CD4-positive, alpha-beta T cell treated with Interleukin-15 for 4 hours (primary cell): ENCODE results near the gene WNT3A.

Experiments used
- DNase-seq: peaks from one replicate; pipeline ENCODE4 v3.0.0-alpha.2; 2020; ENCODE audit warnings: low spot score

The WNT3A gene

DNA sequence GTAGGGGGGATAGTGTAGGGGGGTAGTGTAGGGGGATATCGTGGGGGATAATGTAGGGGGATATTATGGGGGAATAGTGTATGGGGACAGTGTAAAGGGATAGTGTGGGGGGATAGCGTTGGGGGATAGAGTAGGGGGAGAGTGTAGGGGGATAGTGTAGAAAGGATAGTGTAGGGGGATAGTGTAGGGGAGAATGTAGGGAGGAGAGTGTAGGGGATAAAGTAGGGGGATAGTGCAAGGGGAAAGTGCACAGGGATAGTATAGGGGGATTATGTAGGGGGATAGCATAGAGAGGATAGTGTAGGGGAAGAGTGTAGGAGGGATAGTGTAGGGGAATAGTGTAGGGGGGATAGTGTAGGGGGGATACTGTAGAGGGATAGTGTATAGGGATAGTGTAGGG is 63.4 kb downstream of the WNT3A start:
- no peak for DNase-seq

GRCh38 chr1:228070851-228071250 is 64.1 kb downstream of the WNT3A start:
- no peak for DNase-seq

- no peak for DNase-seq
These were observed 65.2 kb downstream of the WNT3A start for GRCh38 chr1:228071839-228072657.

GRCh38 chr1:228072658-228073043 is 65.9 kb downstream of the WNT3A start:
- no peak for DNase-seq

- DNase-seq: no peak
These were observed 66.5 kb downstream of the WNT3A start for GRCh38 chr1:228073061-228073856.

- DNase-seq: no peak
These were observed 67.2 kb downstream of the WNT3A start for GRCh38 chr1:228073857-228074545.

GRCh38 chr1:228074954-228075730 is 68.3 kb downstream of the WNT3A start:
- no peak for DNase-seq

DNA sequence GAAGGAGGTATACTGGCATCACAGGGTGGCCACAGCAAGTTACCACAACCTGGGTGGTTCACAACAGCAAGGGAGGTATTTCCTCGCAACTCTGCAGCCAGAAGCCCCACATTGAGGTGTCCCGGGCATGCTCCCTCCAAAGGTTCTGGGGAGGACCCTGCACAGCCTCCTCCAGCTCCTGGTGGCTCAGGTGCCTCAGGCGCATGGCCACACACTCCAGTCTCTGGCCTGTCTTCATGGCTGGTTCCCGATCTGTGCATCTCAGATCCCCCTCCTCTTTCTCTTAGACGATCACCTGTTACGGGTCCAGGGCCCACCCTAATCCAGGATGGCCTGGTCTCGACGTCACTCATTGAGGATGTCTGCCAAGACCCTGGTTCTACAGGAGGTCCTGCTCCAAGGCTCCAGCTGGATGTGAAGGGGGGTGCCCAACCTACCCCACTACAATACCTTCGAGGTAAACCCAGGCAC is 69.0 kb downstream of the WNT3A start:
- DNase-seq: no peak

GRCh38 chr1:228076796-228077430 is 70.1 kb downstream of the WNT3A start:
- no peak for DNase-seq

- DNase-seq: no peak
These were observed 71.0 kb downstream of the WNT3A start for GRCh38 chr1:228077565-228078330.

GRCh38 chr1:228079013-228079412 is 72.2 kb downstream of the WNT3A start:
- DNase-seq: no peak

GRCh38 chr1:228079601-228080263 is 72.9 kb downstream of the WNT3A start:
- no peak for DNase-seq

- DNase-seq: no peak
These were observed 74.3 kb downstream of the WNT3A start for GRCh38 chr1:228081144-228081543.

DNA sequence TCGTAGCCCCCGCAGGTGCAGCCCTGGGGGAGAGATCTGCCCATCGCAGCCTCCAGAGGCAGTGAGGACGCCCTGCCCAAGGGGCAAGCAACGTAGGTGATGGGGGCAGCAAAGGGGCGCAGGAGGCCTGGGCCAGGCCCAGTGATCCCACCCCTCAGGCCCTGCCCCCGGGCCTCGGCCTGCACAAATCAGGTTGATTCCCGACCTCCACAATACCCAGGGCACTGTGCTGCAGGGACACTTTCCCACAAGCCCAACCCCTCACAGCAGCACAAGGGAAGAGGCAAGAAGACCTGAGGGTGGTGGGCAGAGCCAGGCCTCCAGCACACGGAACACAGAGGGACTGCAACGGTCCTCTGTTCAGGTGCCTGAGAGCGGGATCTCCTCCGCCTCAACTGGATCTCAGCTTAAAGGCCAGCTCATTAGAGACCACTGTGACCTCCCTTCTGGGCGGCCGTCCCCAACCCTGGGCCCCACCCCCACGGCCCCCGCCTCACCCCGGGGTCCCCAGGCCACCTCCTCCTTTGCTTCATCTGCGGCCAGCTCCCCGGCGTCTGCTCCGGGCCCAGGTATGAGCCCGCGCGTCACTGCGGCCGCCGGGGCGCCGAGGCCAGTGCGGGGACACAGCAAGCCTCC is 74.9 kb downstream of the WNT3A start:
- DNase-seq: no peak

GRCh38 chr1:228082214-228082917 is 75.6 kb downstream of the WNT3A start, which contains the start of gene ARF1:
Gene ARF1 (plus strand): TSS chr1:228082708. CDS start chr1:228097115, 14,407 bp downstream.
- peak; percentile 93 for DNase-seq

DNA sequence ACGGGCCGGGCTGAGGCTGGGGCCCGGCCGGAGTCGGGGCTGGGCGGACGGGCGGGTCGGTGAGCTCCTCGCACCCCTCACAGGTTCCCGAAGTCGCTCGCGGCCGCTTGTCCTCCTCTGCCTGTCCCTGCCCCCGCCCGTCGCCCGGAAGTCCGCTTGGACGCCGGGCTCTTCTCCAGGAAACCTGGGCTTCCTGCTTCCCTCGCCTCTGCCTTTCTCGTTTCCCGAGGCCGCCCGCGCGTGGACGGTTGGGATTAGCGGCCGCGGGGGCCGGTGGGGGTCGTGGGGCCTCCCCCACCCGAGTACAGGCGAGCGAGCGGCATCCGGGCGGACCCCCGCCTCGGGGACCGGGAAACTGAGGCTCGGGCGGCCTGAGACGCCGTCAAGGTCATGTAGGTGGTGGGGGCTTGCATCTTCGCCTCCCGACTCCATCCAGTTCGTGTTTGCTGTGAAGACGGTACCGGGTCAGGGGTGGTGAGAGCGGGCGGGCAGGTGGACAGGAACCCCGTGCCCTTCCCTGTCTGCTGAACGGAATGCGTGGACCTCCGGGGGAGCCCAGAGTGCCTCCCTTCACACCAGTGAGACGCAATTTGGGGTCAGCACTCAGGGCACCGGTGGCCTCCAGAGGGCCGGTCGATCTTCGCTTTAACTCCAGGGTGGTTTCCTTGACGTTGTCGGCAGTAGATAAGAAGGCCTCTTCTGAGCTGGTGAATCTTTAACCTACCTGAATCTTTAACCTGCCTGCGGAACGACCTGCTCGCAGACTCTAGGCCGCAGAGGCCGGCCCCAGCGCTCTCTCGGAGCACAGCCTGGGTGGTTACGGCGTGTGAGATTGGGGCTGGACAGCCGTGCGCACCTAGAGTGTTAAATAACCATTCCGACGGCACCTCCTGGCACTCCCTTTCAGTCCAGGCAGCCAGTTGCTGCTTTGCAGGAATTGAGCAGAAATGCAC is 76.4 kb downstream of the WNT3A start:
- DNase-seq: no peak

DNA sequence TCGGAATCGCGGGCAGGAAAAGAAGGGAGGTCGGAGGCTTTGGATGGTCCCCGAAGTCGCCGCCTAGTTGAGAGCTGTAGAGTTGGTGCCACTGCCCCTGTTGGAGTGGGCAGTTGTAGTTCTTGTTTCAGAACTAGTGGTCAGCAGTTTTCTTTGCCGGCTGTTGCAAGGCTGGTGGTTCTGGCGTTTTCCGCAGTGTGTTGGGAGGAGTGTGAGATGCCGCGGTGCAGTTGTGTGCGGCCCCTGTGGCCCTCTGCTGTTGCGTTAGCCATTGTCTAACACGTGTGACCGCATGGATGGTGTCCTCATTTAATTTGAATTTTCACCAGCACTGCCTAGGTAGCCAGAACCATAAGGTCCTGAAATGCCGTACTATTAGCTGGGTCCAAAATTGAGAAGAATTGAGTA is 77.1 kb downstream of the WNT3A start:
- DNase-seq: no peak

DNA sequence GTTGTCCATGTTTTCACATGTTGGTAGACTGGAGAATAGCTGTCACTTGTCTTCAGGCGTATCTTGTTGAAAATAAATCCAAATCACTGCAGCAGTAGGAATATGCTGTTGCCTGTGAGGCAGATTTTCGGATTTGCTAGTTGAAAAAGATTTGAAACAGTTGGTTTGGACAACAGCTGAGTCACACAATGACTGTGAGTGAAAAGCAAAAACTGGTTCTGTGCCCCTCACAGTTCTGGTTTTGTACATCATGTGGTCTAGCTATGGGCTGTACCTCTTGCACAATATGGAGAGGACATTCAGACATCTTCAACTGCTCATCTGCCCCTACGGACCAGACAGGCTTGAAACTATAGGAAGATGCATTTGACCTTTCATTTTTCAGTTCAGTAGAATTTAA is 77.5 kb downstream of the WNT3A start:
- no peak for DNase-seq
